ENCODE measurements around the gene FOXP1.
A peak's percentile ranks its signal among the peaks of the same experiment; 100 is the strongest.

The FOXP1 gene

GRCh38 chr3:71398157-71398836 is 185.2 kb downstream of the FOXP1 start:
- peak; percentile 52 for DNase-seq (ENCODE audit: low spot score)

DNA sequence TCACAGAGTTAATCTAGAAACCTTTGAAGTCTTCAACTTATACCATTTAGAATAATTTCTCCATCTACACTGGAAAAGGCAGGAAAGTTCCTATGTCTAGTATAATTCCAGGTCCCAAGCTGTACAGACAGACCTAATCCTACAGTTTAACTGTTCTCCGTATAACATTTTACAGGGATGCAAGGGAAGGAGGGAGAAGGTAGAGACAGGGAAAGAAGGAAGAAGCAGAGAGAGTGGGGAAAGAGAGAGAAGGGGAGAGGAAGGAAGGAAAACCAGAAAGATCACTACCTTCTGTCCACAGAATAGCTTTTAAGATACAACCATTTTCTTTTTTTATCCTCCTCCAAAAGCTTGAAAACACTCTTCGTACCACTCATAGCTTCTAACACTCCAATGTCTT is 185.8 kb downstream of the FOXP1 start:
- DNase-seq (ENCODE audit: low spot score), result no peak

DNA sequence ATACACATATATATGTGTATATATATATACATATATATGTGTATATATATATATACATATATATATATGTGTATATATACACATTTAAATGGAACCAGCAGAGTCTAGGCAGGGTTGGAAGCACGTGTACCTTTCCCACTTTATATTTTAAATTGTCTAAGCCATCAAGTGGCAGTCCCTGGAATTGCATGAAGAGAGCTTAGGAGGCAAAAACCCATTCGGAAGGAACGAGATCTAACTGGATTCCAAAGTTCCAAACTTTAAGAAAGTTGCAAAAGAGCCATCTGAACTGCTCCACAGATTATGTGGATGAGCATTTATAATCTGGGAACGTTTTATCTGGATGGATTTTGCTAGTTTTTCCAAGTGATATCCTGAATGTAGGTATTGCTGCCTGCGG is 186.5 kb downstream of the FOXP1 start:
- DNase-seq (ENCODE audit: low spot score), result peak; percentile 35

DNA sequence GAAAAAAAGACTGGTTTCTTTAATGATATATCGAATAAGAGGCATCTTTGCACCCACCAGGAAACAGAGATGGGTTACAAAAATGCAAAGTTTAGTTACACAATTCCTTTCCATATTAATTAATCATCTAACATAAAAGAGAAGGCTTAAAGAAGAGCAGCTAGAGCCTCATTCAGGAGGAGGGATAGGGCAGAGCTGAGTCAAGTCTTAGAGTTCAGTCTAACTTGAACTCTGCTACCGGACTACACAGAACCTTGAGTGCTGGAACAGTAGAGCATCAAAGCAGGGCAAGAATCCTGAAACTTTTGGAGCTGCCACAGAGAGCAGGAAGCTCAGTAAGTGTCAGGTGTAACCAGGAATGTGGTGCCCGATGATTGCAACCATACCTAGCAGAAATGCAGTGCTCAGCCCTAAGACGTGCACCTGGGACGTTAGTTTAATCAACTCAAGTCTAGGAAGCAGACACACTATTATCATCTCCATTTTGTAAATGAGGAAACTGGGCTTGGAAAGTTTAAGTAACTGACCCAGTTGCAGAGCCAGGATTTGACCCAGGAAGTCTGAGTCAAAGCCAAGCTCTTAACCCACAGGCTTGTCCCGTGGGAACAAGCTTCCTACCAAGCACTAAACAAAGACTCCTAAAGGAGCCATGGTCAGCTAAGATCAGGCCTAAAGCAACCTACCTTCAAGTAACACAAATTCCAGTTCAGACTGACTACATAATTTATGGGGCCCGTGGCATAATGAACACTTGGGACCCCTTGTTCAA is 187.4 kb downstream of the FOXP1 start:
- no peak for DNase-seq (ENCODE audit: low spot score)

DNA sequence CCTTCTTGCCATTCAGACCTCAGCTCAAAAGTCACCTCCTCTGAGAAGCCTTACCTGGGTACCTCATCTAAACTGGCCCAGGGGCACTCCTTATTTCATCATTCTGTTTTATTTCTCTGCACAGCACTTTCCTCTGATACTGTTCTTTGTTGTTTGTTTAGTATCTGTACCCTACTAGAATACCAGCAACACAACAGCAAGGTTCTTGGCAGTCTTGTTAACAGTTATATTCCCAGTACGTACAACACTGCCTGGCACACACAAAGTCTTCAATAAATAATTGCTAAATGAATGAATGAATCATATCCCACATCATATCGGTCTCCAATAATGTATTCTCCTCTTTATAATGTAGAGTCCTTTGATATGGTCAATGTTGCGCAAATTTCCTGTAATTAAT is 188.1 kb downstream of the FOXP1 start:
- no peak for DNase-seq (ENCODE audit: low spot score)

- no peak for DNase-seq (ENCODE audit: low spot score)
These were observed 189.8 kb downstream of the FOXP1 start for GRCh38 chr3:71393745-71394144.

DNA sequence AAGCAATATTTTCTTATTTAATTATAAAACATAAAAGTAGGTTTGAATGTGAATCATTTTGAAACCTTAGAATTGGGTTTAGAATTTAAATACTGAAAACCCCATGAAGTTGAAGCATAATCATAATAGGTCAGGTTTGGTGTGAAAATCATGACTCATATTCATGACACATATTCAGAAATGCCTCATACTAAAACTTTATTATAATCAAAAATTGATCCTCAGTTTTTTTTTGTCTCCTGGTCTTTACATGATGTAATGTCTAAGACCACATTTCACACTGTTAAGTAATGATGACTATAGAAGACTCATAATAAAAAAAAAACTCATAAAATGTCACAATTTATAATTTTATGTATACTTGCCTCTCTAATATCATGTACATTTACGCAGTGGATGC is 190.4 kb downstream of the FOXP1 start:
- peak; percentile 54 for DNase-seq (ENCODE audit: low spot score)

DNA sequence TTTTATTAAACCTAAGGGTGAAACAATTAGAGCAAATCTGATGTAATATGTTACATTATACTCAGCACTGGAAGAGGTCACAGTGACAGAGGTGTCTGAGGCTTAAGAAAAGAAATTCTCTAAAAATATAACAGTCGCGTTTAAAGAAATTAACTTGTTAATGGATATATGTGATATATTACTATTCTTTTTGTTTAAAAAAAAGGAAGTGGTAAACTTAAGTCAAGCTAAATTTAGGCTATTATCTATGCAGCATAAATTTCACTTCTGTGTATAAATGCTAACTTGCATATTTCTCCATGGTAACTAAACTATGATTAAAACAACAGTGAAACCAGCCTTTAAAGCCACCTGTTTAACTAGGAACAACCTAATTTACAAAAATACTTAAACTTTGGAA is 191.3 kb downstream of the FOXP1 start:
- DNase-seq (ENCODE audit: low spot score), result peak; percentile 25

DNA sequence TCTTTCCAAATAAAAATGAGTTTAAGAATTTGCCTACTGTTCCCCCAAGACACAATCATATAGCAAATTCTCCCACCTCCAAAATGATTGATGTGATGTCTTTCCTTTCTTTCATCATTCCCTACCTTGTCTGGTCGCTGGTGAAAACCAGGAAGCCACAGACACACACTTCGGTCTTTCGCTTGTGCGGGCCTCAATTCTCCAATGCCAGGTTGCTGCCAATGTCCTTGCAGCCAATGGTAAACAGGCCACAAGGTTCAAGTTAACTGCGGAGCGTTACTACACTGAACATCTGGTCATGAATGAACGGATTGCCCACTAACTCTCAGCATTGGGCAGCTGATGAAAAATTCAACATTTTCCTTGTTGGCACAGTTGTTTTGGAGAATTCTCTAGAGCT is 192.2 kb downstream of the FOXP1 start:
- DNase-seq (ENCODE audit: low spot score), result no peak

DNA sequence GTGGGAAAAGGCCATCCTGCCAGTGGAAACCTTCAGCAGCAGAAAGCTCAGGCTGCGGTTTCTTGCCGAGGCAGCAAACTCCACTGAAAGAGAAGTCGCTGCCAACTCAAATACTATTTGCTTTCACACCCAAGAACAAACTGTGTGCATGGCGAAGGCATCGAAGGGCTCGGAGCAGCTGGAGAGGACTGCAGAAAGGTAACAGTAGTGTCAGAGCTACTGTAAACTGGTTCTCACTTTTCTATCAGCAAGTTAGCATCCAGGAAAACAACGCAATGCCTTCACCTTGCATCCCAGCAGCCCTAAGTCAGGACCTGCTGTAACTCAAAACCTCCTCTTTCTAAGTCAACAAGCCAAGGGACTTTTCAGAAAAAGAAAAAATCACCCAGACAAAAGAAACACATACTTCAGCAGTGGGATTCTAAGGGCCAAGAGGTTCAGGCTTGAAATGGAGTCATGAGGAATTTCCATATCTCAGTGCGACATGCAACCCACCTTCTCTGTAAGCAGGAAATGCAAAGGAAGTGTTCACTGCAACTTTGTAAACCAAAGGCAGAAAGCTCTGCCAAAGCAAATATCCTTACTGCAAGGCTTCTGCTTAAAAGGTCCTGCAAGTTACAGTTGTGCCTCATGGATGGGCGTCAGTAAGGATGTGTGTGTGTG is 193.5 kb downstream of the FOXP1 start:
- DNase-seq (ENCODE audit: low spot score), result peak; percentile 24

GRCh38 chr3:71389191-71389590 is 194.3 kb downstream of the FOXP1 start:
- DNase-seq (ENCODE audit: low spot score), result no peak

GRCh38 chr3:71388535-71389120 is 194.9 kb downstream of the FOXP1 start:
- no peak for DNase-seq (ENCODE audit: low spot score)

GRCh38 chr3:71387586-71387985 is 195.9 kb downstream of the FOXP1 start:
- DNase-seq (ENCODE audit: low spot score), result no peak

DNA sequence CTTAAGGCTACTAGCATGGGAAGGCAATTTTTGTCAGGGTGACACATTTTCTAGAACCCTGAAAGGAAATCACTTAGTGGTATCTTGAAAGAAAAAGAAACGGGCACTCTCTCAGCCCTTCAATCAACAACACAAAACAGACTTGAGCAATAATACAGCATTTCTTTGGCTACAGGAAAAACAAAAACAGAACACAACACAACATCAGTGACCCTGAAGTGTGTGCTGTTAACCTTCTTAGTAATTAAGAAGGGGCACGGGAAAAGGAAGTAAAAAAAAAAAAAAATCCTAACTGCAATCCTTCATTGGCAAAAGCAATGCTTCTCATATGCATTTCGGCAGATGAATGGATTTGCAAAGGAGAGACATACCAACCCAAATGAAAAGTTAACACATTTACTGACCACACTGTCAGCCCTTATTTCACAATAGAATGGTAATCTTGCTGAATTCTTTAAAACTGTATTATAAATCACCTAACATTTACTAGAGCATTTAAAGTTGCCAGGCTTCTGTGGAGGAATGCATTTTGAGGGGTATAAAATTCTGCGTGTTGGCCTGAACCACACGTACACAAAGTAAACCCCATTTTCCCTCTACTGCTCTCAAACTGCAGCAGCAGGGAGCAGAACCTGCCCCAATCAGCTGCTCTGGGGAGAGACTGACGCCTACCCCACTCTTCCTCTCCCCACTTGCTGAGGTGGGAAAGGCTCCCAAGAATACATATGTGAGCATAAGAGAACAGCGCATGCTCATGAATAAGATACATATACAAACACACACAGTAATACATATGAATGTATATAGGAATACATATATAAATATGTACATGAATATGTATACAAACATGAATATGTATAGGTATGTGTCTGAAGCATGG is 198.5 kb downstream of the FOXP1 start:
- no peak for DNase-seq (ENCODE audit: low spot score)

DNA sequence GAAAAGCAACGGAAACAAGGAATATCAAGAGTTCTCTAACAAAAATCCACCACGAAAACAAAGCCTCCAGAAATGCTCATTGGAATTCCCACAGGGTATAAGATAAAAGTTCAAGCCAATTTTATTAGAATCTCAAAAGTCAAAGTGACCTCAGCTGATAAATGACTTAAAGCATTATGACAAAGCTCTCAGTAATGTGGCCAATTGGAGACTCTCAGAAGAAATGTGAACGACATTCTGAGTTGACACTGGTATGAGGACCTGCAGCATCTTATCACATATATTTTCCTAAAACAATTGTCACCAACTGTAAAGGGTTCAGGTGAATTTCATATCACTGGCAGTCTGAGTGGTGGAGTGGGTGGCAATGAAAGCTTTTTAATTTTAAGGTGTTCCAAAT is 199.1 kb downstream of the FOXP1 start:
- DNase-seq (ENCODE audit: low spot score), result no peak

- DNase-seq (ENCODE audit: low spot score), result no peak
These were observed 203.4 kb downstream of the FOXP1 start for GRCh38 chr3:71380096-71380495.

GRCh38 chr3:71378509-71378908 is 205.0 kb downstream of the FOXP1 start:
- no peak for DNase-seq (ENCODE audit: low spot score)

- no peak for DNase-seq (ENCODE audit: low spot score)
These were observed 206.6 kb downstream of the FOXP1 start for GRCh38 chr3:71376911-71377310.

- DNase-seq (ENCODE audit: low spot score), result no peak
These were observed 207.0 kb downstream of the FOXP1 start for GRCh38 chr3:71376503-71376902.

GRCh38 chr3:71374582-71374981 is 208.9 kb downstream of the FOXP1 start:
- no peak for DNase-seq (ENCODE audit: low spot score)

GRCh38 chr3:71372911-71373637 is 210.5 kb downstream of the FOXP1 start:
- peak; percentile 67 for DNase-seq (ENCODE audit: low spot score)

Data from CD4-positive, alpha-beta T cell treated with Interleukin-15 for 4 hours (primary cell).